Fibroblast of the conjunctiva (primary cell): ENCODE measurements around the gene ITIH3.

Source experiments
- DNase-seq: peaks from one replicate; pipeline ENCODE4 v3.0.0-alpha.2; 2010; ENCODE audit warnings: low read depth

Gene ITIH3

DNA sequence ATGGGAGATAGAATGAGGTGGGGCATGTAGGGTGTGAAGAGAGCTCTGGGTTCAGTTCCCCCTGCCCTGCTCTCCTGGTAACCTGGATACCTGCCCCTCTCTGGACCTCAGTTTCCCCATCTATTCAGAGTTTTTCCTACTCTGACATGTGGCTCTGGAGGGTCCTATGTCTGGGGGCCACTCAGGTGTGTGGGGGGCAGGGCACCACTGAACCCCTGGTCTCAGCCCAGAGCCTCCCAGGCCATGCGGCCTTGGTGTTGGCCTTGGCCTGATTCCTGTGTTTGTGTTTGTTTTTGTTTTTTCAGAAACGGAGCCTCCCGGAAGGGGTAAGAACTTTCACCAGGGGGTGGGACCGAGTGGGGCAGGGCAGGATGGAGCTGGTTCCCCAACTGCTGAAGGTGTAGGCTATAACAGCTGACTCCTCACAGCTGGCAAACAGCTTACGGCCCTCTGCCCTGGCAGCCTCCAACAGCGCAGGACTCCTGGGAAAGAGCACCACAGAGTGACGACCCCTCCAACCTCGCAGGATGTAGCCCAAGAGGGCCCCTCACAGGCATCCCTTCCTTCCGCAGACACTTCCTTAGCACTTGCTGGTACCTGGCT is 803 bp downstream of the ITIH3 start:
- no peak for DNase-seq

DNA sequence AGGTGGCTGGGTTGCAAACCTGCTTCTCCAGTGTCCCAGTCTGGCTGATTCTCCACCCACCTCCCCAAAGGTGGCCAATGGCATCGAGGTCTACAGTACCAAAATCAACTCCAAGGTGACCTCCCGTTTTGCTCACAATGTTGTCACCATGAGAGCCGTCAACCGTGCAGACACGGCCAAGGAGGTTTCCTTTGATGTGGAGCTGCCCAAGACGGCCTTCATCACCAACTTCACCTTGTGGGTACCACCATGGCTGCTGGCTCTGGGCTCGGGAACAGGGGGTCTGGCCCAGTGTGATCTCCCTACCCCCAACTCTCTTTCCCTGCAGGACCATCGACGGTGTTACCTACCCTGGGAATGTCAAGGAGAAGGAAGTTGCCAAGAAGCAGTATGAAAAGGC is 1.8 kb downstream of the ITIH3 start:
- no peak for DNase-seq

DNA sequence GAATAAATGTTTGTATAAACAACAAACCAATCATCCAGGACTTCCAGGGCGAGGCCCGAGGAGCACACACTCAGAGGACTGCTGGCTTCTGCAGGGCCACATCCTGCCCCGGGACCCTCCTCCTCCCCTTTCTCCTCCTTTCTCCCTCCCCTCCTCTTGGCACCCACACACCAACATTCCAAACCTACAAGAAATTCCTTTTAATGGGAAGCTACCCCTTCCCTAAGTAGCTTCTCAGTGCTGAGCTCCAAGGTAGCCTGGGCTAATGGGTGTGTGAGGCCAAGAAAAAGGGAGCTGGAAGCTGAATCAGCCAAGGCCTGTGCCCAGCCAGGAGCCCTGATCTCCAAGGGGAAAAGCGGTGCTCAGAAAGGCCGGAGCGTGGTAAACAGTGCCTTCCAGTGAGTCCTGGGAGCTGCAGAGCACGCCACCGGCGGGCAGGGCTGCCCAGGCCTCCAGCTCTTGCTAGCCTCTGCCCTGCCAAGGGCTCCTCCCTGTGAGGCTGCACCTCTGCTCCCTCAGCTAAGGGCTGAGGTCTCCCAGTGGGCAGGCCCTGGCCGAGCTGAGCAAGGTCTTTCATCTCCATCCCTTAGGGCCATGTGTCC is 3.9 kb downstream of the ITIH3 start:
- DNase-seq, result no peak

DNA sequence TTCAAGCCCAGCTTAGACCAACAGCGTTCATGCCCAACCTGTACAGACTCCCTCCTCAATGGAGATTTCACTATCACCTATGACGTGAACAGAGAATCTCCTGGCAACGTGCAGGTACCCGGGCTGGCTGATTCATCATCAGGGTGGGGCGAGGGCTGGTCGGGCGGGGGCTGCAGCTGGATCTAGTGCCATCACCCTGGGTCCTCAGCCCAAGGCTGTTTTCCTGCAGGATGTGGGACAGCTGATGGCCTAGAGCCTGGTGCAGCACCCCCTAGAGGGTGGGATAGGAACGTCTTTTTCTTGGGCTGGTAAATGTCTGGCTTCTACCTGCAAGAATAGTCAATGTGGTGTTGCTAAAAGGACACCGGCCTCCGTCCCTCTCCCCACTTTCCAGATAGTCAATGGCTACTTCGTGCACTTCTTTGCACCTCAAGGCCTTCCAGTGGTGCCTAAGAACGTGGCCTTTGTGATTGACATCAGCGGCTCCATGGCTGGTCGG is 4.4 kb downstream of the ITIH3 start:
- no peak for DNase-seq

DNA sequence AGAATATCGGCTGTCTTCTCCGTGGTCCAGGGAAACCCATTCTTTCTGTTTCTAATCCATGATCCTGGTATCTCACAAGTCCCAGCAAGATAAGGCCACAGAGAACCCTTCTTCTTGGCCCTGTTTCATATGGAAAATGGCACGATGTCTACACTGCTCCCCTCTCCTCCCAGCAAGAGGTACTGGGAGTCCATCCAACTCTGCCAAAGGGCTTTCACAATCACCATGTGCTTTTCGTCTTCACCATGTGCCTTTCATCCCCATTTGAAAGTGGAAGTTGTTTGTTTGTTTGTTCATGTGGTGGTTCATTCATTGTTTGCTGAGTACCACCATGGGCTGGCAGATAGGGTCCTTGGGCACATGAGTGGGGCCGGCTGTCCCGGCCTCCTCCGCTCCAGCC is 5.5 kb downstream of the ITIH3 start:
- DNase-seq, result no peak

DNA sequence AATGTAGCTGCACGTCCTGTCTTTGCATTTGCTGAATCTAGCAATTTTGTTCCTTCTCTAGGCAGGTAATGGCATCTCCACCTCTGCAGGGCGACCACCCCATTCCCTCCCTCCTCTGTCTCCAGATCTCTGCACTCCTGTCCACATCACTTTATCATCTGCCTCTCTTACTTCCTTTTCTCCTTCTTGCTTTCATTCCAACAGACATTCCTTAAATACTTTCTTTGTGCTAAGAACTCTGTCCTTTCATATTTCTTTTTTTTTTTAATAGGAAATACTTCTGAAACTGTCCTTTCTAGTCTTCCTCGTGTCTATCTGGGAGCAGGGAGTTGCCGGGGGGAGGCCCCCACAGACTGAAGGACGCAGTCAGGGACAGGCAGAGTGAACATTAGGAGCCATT is 7.2 kb downstream of the ITIH3 start:
- no peak for DNase-seq

DNA sequence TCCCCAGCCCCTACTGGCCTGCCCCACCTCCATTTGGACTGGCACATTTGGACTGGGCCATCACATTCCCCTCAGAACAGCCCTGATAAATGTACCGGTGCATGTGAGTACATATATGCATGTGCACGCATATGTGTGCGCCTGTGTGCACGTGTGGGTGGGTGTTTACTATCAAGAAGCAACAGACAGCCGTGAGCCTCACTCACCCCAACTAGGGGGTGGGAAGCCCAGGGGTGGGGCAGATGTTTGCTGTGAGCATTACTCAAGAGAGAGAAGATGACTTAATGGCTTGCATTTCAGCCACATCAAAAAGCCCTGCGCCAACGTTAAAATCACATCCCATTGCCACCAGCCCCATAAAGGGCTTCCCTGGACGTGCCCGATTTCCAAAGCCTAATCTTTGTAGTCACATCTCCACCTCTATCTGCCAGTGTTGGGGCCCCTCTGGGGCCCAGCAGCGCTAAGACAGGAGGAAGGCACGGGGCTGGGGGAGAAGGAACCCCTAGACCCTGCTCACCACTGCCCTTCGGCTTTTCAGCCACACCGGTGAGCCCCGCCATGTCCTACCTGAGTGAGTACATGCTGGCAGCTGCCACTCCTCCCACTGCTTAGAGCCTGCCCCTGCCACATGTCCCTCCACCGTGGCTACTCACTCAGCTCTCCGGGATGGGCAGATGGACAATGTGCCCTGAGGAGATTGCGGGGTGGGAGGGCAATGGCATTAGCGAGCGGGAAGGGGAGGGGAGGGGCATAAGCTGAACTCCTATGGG is 10.9 kb downstream of the ITIH3 start:
- no peak for DNase-seq

DNA sequence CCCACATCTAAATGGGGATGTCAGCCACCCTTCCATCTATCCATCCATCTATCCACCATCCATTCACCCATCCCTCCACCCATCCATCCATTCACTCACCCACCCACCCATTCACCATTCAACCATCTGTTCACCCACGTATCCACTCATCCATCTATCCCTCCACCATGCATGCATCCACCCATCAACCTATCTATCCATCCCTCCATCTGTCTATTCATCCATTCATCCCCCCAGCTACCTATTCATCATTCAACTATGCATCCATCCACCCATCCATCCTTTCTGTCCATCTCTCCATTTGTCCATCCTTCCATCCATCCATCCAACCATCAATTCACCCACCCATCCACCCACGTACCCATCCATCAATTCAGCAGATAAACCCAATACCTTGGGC is 14.6 kb downstream of the ITIH3 start:
- no peak for DNase-seq

DNA sequence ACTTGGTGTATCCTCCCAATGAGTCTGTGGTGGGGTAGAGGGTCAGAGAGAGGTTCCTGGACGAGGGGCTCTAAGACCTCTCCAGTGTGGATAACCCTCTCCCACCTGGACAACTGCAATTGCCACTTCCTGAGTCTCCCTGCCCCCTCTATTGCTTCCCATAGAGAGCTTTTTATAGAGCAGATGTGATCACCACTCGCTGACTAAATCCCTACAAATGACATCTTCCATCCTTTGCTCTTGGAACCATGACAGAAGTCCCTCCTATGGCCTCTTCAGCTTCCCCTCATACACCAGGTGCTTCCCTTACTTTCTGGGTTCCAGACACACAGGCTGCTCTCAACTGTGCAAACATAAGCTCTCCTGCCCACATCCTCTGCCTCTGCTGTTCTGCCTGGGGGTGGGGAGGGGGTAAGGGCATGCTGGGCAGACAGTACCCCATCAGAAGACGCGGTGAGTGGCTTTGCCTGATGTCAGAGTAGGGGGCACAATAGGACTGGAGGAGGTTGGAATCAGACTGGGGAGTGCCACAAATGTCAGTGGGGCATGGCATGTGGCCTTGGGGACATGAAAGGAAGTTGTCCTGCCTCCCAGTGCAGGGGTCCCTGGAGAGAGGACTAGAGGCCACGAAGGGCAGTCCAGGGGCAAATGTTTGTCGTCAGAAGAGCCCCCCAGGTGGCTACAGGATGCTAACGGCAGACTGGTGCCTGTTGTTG is 15.2 kb downstream of the ITIH3 start:
- no peak for DNase-seq

DNA sequence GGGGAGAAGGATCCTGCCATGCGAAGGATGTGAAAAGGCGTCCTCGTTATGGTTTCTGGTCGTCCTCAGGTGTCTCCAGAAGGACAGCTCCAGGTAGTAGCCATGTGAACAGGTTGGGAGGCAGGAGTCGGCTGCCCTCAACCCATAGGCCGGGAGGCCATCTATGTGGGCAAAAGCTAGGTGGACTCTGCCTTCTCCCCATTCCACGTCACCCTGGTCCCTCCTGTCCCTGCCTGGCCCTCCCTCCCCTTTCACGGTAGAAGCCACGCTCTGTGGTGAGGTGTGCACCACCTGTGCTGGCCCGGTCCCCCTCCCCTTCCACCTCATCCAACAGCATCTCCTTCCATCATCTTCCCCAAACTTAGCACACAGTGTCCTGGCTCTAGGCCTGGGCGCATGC is 16.3 kb downstream of the ITIH3 start:
- no peak for DNase-seq

DNA sequence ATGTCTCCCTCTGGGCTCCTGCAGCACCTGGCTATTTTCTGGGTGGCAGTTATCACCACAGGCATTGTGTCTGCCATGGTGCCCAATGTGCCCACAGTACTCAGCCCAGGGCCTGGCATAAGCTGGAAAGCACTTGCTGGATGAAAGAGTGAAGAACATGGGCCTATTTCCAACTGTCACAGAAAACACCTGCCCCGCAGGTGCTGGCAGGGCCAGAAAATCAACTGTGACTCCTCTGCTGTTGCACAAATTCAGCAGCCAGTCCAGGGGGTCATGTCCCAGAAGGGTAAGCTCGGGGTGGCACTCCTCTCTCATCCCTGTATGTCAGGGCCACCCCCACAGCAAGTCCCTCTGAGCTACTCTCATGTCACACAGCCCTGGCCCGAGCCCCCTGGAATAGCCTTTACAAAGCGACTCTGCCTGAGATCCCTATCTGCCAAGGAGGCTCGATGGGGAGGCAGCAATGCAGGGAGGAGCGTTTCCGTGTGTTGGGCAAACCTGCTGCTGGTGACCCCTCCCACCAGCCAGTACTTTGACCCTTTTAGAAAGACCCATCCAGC is 16.9 kb downstream of the ITIH3 start:
- no peak for DNase-seq

DNA sequence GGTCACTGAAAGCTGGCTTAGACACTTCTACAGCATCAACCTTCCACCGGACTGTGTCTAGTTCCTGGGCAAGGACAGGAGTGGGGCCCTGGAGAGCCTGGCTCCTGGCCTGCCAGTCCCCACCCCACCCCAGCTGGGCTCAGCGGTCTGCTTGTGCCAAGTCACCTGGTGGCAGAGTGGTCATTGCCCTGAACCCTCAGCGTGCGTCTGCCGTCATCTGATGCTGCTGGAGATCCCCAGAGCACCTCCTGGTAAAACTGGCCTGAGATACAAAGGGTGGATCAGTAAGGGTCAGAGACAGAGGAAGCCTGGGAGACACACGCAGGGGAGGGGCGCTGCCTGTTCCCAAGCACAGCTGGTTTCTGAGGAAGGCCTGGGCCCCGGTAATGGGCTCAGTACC is 19.2 kb downstream of the ITIH3 start:
- DNase-seq, result no peak

DNA sequence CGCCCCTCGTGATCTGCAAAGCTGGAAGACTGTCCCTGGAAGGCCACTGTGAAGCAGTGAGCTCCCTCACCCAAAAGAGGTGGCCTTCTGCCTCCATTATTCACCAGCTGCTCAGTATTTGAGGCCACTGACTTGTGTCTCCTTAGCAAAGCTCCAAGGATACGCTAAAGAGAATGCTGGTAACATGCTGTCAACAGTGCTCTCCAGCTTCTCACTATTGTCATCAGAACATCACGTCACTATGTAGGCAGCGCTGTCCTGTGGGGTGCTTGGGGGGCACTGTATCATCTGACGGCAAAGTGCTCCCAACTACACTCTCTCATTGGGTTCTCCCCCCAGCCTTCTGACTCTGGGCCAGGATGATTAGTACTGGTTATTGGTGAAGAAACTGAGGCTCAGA is 21.6 kb downstream of the ITIH3 start:
- no peak for DNase-seq

DNA sequence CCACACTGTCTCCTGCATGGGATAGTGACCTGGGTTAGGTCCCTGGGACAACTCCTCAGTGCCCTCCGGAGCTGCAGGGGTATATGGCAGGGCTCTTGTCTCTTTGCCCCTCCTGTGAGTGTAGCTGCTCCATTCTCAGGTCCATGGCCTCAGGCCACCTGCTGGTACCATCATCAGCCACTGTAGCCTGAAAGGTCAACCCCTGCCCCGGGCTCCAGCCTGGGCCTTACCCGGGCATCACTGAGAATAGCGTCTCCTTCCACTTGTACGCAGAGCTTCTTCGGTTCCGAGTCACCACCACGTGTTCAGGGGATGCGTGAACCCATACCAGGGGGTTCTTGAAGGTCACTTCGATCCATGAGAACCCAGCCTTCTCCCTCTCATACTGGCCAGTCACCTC is 22.1 kb downstream of the ITIH3 start:
- no peak for DNase-seq

DNA sequence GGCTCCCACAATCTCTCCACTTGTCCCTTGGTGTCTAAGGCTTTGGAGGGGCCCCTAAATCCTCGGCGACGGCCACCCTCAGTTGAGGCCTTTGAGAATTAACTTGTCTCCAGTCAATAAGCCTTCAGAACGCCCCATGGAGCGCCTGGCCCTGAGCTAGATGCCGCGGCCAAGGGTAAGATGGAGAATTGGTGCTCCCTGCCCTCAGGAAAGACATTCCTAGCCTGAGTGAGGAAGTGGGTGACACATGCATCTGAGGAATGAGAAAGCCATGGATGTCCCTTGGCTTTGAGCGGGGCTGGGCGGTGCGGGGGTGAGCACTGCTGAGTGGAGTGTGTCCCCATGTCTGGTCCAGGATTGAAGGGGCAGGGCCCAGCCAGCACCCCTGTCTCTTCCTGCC is 22.6 kb downstream of the ITIH3 start:
- DNase-seq, result no peak

DNA sequence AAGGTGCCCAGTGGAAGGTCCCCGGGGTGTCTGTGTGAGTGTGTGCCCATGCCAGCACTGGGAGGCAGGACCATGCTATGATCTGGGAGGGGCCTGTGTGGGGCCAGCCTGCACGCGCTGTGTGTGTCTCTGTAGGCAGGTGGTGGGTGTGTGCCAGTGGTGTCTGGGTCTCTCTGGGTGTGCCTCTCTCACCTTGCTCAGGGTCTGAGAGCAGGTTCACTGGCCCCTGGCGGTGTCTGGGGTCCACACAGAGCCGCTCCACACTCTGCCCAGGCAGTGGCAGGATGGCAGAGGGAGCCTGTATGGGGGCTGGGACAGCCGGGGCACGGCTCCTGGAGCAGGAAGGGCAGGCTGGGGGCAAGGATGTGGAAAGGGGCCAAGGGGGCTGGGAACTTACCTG is 23.3 kb downstream of the ITIH3 start:
- DNase-seq, result no peak

DNA sequence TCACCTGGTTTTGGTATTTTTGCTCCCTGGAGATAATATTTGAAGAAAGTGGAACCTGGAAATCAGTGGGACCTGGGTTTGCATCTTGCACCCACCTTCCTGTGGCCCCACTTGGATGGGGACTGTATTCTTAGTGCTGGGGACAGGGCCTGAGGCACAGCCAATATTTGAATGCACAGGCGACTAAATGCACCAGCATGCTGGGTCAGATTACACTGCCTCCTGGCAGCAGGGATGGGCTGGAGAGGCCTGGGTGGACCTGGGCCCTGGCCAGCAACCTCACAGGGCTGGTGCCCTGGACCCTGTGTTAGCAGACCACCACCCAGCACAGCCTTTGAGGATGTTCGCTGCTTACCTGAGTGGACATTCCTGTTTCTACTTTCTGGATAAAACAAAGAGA is 25.3 kb downstream of the ITIH3 start:
- DNase-seq, result no peak

DNA sequence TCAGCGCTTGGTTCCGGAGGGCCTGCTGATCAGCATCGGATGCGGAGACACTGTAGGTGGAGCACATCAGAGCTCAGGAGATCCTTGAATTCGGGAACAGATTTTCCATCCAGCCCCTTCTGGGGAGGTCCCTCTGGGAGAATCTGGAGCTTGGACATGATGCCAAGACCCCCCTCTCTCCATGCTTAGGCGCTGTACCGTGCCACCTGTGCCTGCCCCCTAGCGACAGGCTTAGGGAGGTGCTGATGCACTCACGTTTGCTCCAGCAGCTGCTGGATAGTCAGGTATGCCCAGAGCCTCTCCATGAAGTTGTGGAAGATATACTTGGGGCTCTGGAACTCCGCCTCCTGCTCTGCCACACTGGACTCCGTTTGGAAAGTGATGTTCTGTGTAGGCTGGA is 26.1 kb downstream of the ITIH3 start:
- DNase-seq, result no peak

DNA sequence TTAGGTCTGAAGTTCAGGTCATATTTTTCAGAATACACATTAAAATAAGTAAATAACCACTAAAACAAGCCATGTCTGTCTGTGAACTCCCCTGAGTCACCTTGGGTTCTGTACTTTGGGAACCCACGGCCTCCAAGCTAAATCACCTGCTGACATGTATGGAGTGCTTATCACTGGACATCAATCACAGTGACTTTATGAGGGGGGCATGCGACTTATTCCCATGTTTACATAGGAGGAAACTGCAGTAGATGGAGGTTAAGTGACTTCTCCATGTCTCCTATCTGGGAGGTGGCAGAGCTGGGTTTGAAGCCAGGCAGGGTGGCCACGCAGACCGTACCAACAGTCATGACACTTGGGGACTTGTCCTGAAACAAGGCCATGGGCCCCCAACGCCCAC is 27.8 kb downstream of the ITIH3 start:
- no peak for DNase-seq

DNA sequence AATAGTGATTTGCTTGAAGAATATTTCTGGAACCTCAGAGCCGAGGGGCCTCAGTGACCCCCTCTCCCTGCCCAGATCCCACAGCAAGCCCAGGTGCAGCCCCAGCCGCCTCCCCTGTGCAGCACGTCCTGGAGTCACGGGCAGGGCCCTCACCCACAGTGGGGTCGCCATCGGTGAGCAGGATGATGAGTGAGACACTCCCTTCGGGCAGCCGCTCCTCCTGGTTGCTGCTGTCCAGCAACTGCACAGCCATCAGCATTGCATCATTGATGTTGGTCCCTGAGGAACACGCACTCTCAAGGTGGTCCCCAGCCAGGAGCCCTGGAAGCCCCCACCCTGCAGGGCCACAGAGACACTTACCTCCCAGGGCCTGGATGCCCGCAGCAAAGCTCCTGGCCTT is 29.4 kb downstream of the ITIH3 start:
- DNase-seq, result no peak

DNA sequence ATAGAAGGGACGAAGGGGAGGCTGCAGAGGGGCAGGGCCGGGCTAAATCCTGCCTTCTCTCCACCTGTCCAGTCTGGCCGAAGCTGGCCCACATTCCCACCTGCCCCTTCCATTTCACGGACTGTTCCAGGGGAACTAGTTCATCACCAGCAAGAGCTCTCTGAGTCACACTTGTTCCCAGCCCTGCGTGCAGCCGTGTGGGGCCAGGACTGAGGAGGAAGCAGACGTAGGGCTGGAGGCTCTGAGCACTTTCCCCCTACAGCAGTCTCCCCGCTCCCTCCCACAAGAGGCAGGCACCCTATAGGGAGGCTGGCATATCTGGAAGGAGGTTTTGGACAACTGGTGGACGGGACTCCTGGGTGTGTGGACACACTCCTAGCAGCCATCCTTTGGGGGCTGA is 32.8 kb downstream of the ITIH3 start:
- DNase-seq, result no peak

DNA sequence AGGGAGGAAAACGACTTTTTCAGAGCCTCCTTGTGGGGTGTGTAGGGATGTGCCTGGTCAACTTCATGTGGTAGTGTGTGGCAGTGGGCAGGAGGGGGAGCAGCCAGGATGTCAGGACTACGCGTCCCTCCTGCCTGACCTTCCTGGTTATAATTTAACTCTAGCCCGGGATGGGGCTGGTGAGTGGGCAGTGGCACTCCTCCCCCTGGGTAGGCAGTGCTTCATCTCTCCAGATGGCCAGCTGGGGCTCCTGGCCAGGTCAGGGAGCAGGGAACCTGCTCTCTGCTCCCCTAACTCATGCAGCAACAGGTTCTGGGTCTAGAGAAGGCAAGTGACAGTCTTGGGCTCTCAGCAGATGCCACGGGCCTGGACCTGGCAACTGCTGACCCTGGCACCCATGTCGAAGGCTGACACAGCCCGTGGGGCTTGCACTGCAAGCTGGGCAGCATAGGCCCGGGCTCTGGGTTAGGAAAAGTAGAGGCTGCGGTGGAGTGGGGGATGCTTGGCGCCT is 33.3 kb downstream of the ITIH3 start:
- no peak for DNase-seq
